Subcutaneous abdominal adipose tissue (tissue), 5 donors: Measurements from ENCODE around the gene TUFT1.

Source experiments
- H3K27ac ChIP-seq: one replicate; pipeline ENCODE4 v1.7.0; 2013; ENCODE audit warnings: low read depth, mild to moderate bottlenecking, inconsistent platforms, low read length, moderate library complexity
- H3K27me3 ChIP-seq, 5 donors: one replicate each; pipeline ENCODE4 v1.7.0; 2013; ENCODE audit warnings: low read length in 5 of 5, inconsistent platforms in 1 of 5; ENCODE audit not compliant: control insufficient read depth in 5 of 5, insufficient read depth in 4 of 5
- H3K36me3 ChIP-seq, 5 donors: one replicate each; pipeline ENCODE4 v1.7.0; 2013; ENCODE audit warnings: low read length in 5 of 5; ENCODE audit not compliant: control insufficient read depth in 5 of 5, insufficient read depth in 5 of 5
- H3K4me1 ChIP-seq, 5 donors: one replicate each; pipeline ENCODE4 v1.7.0; 2013; ENCODE audit warnings: low read length in 5 of 5, mild to moderate bottlenecking in 3 of 5, moderate library complexity in 1 of 5; ENCODE audit not compliant: control insufficient read depth in 5 of 5, insufficient read depth in 5 of 5
- H3K4me3 ChIP-seq, 5 donors: one replicate each; pipeline ENCODE4 v1.7.0; 2013; ENCODE audit warnings: low read length in 5 of 5, low read depth in 1 of 5
- H3K9ac ChIP-seq, 5 donors: one replicate each; pipeline ENCODE4 v1.7.0; 2013; ENCODE audit warnings: low read length in 5 of 5, mild to moderate bottlenecking in 4 of 5, moderate library complexity in 3 of 5
- H3K9me3 ChIP-seq, 5 donors: one replicate each; pipeline ENCODE4 v1.7.0; 2013; ENCODE audit warnings: low read length in 5 of 5; ENCODE audit not compliant: control insufficient read depth in 5 of 5
- donor health status: healthy.
- donor health status: healthy.
- donor health status: healthy.
- donor health status: healthy.
- donor health status: healthy.

Gene TUFT1

GRCh38 chr1:151619489-151620093 lies 79.5 kb downstream of the TUFT1 start:
- Histone ChIP-seq H3K27me3 (no peaks in the 10 kb centered on the region), H3K27ac (no peak overlapping the region), H3K9ac (no peak overlapping the region), H3K4me1 (peaks cover 0 to 21% (median 12%) of the 10 kb centered on the region in 5 donors), H3K9me3 (no peaks in the 10 kb centered on the region), H3K4me3 (no peak overlapping the region), H3K36me3 (no peaks in the 10 kb centered on the region)

DNA sequence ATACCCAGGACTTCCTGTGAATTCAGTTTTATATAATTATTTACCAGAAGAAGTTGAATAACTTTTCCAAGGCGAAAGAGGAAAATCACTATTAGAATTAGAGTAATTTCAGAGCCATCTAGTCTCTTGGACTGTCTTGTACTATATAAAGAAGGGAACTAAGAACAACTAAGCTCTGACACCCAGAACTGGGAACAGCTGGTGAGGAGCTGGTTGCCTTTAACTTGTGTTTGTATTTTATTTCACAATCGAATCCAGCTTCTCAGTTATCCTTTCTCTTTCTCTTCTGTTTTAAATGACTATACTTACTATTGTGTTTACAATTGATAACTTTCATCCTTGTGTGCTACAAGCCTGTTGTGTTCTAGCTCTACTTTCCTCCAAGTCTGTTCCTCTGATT lies 80.2 kb downstream of the TUFT1 start:
- Histone ChIP-seq H3K27me3 (no peaks in the 10 kb centered on the region), H3K4me3 (no peak overlapping the region), H3K27ac (no peak overlapping the region), H3K4me1 (peaks cover 0 to 21% (median 12%) of the 10 kb centered on the region in 5 donors), H3K9ac (peak overlapping the region in 1 of 5 donors; percentile 28), H3K9me3 (no peaks in the 10 kb centered on the region), H3K36me3 (no peaks in the 10 kb centered on the region)

DNA sequence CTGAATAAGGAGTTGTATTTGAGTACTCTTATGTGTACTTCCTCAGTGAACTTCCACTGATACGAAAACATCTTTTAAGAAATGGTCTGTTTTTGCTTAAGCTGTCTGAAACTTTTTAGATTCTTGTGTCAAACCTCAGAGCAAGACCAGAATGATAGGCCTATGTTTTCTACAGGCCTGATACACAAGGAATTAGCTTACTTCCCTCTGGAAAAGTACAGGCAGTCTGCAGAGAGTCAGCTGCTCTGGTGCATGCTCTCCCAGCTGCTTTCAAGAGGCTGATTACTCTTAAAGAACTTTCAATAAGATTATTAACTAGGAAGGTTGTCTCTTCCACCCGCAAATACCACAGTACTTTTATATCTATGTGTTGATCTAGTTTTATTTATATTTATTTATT lies 81.2 kb downstream of the TUFT1 start:
- Histone ChIP-seq H3K27ac (no peak overlapping the region), H3K27me3 (no peaks in the 10 kb centered on the region), H3K4me3 (no peak overlapping the region), H3K9me3 (no peaks in the 10 kb centered on the region), H3K9ac (peak overlapping the region in 1 of 5 donors; percentile 40), H3K4me1 (peaks cover 0 to 21% (median 12%) of the 10 kb centered on the region in 5 donors), H3K36me3 (no peaks in the 10 kb centered on the region)

DNA sequence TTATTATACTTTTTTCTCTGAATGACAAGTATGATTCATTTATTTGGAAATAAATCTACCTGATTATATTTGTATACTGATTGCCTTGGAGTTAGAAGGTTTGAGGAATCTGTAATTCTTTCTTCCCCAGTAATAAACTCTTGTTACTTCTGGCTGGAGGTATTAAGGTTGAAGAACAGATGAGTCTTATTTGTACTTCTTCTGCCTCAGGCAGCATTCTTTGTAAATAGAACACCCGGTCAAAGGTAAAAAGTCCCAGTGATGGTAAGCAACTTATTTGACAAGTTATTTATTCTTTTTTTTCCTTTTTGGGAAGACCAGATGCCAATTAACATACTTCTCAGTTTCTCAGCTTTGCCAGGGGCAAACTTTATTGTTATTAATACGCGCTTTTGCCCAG lies 84.7 kb downstream of the TUFT1 start:
- no peak overlapping the region for H3K27ac ChIP-seq
- H3K9ac ChIP-seq, result no peak overlapping the region
- H3K9me3 ChIP-seq, result no peaks in the 10 kb centered on the region
- H3K4me3 ChIP-seq, result no peak overlapping the region
- H3K27me3 ChIP-seq, result no peaks in the 10 kb centered on the region
- peaks cover 0 to 18% (median 12%) of the 10 kb centered on the region in 5 donors for H3K4me1 ChIP-seq
- peaks cover 0 to 3% (median 0%) of the 10 kb centered on the region in 5 donors for H3K36me3 ChIP-seq

DNA sequence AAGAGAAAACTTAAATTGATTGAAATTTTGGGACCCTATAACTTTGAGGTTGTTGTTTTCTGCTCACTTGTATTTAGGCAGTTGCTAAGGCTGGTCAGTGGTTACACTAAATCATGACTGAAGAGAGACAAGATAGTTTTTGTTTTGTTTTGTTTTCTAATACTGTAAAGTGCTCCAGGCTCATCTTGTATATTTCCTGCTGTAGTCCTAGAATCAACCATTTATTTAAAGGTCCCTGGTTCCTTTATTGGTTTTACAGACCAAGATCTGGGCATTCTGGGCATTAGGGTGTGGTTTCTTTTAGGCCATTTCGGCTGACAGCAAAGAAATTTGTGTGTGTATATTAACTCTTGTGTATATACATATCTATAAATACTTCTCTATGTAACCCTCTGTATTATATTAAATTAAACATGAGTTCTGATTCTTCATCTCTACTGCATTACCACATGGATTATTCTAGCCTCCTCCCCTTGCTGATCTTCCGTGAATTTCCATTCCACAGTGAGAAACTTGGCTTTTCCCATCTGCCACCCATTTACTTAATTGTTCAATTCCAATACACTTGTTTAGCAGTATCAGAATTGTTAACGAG lies 86.7 kb downstream of the TUFT1 start:
- Histone ChIP-seq H3K27ac (no peak overlapping the region), H3K9me3 (no peaks in the 10 kb centered on the region), H3K27me3 (no peaks in the 10 kb centered on the region), H3K9ac (no peak overlapping the region), H3K36me3 (peaks cover 0 to 3% (median 0%) of the 10 kb centered on the region in 5 donors), H3K4me1 (no peaks in the 10 kb centered on the region), H3K4me3 (no peak overlapping the region)

DNA sequence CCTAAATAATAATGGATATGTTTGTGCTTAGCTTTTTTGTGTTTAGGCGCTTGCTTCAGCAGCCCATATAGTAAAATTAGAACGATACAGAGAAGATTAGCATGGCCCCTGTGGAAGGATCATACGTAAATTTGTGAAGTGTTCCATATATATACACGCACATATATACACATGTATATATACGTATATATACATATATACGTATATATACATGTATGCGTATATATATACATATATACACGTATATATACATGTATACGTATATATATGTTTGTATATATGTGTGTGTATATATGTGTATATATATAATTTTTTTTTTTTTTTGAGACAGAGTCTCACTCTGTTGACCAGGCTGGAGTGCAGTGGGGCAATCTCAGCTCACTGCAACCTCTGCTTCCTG lies 89.2 kb downstream of the TUFT1 start:
- H3K36me3 ChIP-seq, result peaks cover 0 to 3% (median 0%) of the 10 kb centered on the region in 5 donors
- no peaks in the 10 kb centered on the region for H3K4me1 ChIP-seq
- H3K27ac ChIP-seq, result no peak overlapping the region
- H3K27me3 ChIP-seq, result no peaks in the 10 kb centered on the region
- no peak overlapping the region for H3K9ac ChIP-seq
- no peaks in the 10 kb centered on the region for H3K9me3 ChIP-seq
- no peak overlapping the region for H3K4me3 ChIP-seq
